GM12892 (cell line): ENCODE measurements around the gene EDC4.

Experiments
- POLR2A ChIP-seq: IDR thresholded peaks from 2 replicates; pipeline ENCODE4 v1.6.1; 2011; ENCODE audit warnings: low read depth, low read length, control low read depth
- POLR2AphosphoS5 ChIP-seq: IDR thresholded peaks from 2 replicates; pipeline ENCODE4 v1.6.1; 2011; ENCODE audit warnings: low read depth, low read length, control low read depth
- TAF1 ChIP-seq: IDR thresholded peaks from 2 replicates; pipeline ENCODE4 v1.6.1; 2011; ENCODE audit warnings: low read depth, mild to moderate bottlenecking, control low read depth, low read length, borderline replicate concordance

- TF ChIP-seq TAF1: no peak
- TF ChIP-seq POLR2A: no peak
- TF ChIP-seq POLR2AphosphoS5: no peak
Measured at GRCh38 chr16:67843343-67843765, 29.5 kb upstream of the EDC4 start.
